Measurements from ENCODE around the gene B3GNT9. TPM values are rescaled to one million over a fixed set of nuclear protein-coding genes. Genes with fewer than 3 reads are reported as not detected.

The B3GNT9 gene
- total RNA-seq, 1 donor from 2014 or later = 1.2 TPM

DNA sequence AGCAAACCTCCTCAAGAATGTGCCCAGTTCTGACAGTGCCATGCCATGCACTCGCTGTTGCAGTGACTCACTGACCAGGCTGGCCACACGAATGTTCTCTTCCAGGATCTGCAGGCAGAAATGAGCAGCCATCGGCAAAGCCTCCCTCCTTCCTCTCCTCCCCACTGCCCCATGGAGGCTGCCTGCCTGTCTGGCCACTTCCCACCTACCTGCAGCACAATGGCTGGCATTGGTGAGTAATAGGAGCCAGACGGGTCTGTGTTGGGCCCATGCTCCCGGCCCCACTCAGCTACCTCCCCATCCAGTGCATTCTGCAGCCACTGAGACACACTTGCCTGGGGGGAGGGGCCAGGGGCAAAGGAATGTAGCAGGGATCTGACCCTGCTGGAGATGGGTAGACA lies 35.8 kb upstream of the B3GNT9 start:
- FAIRE-seq = no peak
- no peak for DNase-seq (ENCODE audit: low spot score in 2 of 2)

DNA sequence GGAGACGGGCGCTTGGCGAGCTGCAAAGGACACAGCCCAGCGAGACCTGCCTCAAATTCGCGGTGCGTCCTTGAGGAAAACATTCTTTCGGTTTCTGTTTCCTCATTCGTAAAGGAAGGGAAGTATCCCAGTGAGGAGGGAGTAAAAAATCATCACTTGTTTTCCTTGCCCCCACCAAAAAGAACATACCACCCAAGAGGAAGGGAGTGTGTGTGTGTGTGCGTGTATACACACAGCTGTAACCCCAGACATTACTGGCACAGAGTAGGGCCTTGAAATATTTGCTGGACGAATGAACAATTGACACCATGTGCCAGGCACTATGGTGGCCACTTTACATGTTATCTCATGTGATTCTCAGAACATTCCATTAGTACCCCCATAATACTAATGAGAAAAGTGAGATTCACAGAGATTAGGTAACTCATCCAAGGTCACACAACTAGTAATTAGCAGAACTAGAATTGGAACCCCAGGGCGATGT lies 34.9 kb upstream of the B3GNT9 start:
- DNase-seq (ENCODE audit: low spot score in 2 of 2) (no peak), FAIRE-seq (no peak)

DNA sequence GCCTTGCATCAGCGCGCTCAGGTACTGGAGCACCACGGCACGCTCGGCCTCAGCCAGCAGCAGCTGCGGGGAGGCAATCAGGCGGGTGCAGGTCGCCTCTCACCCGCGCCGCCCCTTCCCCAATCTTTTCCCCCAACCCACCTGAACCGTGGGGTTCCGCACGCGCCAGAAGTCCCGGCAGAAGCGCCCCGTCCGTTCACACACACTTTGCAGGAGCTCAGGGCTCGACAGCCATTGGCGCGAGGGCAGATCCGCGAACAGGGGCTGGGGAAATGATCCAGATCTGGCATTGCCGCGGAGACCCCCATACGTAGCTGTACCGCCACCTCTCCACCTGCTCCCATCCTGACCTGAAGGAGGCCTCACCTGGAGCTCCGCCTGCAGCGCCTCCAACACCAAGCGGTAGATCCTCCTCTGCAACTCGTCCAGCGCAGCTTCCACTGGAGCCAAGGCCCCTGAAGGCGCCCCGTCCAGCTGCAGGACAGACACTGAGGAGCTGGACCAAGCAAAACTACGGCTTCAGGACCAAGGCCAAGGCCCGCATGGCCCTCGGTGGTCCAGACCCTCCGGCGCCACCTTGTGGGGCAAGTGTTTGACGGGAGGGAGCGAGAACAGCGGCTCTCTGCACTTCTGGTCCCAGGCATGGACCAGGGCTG lies 34.3 kb upstream of the B3GNT9 start:
- DNase-seq (ENCODE audit: low spot score in 2 of 2) (peak; percentile 71 to 76), FAIRE-seq (no peak)

DNA sequence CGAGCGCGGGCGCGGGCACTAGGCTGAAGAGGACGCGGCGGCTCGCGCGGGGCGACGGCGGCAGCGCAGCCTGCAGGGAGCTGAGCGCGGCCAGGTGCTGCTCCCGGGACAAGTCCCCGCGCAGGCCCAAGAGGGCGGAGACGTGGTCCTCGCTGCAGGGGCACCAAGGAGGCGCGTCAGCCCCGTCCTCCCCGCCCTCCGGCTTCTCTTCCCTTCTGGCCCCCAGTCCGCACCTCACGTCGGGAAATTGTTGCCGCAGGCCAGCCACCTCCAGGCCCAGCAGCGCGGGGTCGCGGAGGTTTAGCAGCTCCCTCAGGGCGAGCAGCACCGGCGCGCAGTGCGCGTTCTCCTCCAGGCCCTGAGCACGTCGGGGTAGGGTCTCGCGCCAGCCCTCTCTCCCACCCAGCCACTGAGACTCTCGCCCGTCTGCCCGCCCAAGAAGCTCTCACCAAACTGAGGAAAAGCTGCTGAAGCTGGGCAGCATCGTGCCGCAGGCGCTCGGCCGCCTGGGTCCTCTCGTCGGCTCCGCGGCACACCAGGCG lies 33.7 kb upstream of the B3GNT9 start:
- no peak for FAIRE-seq
- no peak for DNase-seq (ENCODE audit: low spot score in 2 of 2)

DNA sequence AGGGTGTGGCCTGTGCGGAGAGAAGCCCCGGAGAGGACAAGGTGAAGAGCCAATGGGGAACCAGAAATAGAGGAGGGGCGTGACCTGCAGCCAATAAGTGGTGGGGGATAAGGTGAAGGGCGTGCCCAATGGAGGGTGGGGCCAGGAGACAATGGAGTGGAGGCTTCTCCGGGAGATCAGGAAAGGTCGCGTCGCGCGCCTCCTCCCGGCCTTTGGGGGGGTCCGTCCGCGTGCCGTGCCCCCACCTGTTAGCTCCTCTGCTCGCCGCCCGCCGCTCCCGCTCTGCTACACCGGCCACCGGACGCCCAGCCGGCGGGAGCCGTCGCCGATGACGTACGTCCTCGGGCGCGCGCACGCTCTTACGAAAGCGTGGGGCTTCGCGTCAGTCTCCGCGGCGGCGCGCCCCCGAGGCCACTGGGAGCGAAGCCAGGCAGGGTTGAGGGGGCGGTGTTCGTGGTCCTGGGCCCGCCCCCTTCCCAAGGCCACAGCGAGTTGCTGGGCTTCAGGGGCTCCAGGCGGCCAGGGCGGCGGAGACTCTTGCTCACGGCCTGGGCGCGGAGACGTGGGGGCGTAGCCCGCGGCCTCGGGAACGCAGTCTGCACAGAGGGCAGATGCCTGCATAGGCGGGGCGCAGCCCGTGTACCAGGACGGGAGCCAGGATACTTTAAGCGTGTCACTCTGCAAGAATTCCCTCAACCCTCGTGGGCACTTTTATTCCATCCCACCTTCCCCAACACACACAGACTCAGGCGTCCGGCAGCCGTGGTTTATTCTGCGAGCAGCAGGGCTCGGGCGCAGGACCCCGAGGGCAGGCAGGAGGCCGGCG lies 33.0 kb upstream of the B3GNT9 start, which contains the start of gene MATCAP1:
TSS of gene MATCAP1 (minus strand) at position 337 of the 826 bp plus-strand sequence. CDS start 3,353 bp downstream, outside the sequence.
- peak; percentile 75 for FAIRE-seq

DNA sequence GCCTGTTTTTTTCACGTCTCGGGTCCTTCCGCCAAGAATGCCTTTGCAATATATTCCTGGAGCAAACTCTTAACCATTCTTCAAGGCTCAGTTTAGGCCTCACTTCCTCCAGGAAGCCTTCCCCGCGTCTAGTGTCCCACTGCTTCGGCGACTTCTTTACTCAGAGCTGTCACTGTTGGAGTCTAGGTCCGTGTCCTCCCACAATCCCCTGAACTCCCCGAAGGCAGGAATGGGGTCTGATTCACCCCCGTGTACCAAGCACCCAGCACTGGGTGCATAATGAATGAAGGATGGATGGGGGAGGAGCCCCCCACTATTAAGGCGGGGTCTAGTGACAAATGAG lies 32.5 kb upstream of the B3GNT9 start:
- FAIRE-seq (no peak), DNase-seq (ENCODE audit: low spot score in 2 of 2) (no peak)

More for the DNA sequence above, 33.0 kb upstream of the B3GNT9 start, which contains the start of gene MATCAP1:
- DNase-seq (ENCODE audit: low spot score in 2 of 2) = peak; percentile 98 to 99

DNA sequence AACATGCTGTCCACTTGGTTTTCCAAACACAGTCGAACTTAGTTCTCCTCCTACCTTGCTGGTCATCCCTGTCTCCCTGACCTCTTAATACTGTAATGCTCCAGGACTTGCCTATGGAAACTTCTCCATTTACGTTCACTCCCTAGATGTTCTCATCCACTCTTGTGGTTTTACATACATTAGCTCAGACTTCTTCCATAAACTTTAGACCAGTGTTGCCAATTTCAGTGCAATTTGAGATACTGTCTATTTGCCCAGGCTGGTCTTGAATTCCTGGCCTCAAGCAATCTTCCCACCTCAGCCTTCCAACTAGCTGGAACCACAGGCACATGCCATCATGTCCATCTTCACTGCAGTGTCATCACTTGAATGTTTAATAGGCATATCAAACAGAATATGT lies 31.5 kb upstream of the B3GNT9 start:
- DNase-seq (ENCODE audit: low spot score in 2 of 2) (no peak), FAIRE-seq (no peak)

DNA sequence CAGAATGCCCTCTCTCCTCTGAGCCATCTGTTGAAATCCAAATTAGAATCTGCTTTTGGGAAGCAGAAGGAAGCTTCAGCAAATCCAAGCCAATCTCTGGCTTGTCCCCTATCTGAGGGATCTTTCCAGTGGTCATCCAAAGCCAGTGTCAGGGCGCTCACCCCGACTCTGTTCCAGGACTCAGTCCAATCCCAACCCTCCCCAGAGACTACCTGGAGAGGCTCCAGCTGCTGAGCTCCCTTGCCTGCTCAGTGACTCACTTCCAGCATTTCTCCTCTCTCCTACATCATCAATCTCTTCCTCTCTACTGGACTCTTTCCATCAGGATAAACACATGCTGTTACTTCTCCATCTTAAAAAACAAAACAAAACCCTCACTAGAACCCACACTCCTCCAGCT lies 30.5 kb upstream of the B3GNT9 start:
- no peak for DNase-seq (ENCODE audit: low spot score in 2 of 2)
- no peak for FAIRE-seq

DNA sequence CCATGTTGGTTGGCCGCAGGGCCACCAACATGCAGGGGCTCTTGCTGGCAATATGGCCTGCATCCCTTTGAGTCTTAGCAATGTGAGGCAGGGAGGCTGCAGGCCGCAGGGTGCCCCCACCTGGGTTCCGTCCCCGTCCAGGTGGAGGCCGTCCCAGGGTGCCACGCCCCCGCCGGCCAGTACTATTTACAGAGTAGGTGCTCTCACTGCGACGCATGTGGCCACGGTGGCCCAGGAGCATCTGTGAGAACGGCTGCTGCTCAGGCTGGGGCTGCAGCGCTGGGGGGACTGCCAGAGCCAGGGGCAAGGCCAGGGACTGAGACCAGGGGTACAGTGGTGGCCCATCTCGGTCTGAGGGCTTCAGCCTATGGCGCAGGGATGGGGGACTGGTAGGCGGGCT lies 29.4 kb upstream of the B3GNT9 start:
- no peak for FAIRE-seq
- no peak for DNase-seq (ENCODE audit: low spot score in 2 of 2)

DNA sequence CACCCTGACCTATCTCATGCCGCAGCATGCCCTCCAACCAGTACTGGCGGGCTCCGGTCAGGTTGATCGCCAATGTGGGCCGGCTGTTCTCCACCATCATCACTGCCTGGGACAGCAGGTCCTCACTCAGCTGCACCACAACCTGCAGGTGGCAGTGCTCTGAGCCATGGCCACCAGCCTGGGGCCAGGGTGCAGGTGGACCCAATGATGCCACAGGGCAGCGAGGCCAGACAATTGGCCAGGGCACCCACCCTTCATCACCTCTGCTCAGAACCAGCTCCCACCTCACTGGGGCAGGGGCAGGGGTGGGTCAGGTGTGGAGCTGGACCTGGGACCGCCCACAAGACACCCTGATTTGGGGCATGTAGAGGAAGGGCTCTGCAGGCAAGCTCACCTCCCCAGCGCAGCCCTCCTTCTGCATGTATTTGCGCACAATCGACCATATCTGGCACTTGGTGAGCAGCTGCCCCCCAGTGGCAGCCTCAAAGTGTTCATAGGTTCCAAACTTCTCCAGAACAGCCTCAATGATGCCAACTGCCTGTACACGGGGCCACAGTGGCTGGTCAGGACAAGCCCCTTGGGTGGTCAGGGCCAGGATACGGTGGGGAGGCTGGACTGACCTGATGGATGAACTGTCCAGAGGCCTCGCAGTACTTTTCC lies 28.8 kb upstream of the B3GNT9 start:
- FAIRE-seq = no peak
- no peak for DNase-seq (ENCODE audit: low spot score in 2 of 2)

DNA sequence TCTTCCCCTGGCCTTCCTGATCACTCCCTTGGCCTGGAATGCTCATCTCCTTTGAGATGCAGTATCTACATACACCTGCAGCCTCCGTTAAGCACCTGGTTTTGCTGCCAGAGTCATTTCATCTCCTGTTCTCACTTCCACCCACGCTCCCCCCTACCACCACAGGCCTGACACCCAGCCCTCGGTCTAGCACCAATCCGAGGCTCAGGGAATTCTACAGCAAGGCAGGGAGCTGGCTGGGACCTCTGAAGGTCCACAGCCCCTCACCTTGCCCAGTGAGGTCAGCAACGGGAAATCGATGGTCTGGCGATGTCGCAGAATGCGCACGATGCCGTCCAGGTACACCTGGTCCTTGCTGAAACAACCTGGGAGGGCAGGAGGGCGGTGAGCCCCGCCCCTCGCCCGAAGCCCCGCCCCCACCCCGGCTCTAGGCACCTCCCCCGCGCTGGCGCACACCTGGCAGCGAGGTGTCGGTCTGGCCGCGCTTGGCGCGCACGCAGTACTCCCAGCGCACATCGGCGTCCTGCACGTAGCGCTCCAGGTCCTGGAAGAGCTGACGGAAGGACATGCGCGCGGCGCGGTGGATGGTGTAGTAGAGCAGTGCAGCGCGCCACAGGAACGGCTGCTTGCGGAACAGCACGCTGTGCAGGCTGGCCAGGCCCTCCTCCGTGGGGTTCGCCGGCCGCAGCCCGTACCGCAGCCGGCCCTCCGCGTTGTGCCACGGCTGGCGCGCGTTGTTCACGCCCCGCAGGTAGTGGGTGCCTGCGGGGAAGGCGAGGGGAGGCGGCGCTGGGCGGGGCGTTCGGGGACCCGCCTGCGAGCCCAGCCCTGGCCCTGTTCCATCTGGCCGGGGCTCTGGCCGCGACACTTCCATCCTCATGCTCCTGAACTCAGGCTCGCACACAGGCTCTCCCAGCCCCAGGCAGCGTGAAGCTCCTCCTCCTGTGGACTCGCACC lies 27.2 kb upstream of the B3GNT9 start:
- FAIRE-seq (no peak), DNase-seq (ENCODE audit: low spot score in 2 of 2) (no peak)

DNA sequence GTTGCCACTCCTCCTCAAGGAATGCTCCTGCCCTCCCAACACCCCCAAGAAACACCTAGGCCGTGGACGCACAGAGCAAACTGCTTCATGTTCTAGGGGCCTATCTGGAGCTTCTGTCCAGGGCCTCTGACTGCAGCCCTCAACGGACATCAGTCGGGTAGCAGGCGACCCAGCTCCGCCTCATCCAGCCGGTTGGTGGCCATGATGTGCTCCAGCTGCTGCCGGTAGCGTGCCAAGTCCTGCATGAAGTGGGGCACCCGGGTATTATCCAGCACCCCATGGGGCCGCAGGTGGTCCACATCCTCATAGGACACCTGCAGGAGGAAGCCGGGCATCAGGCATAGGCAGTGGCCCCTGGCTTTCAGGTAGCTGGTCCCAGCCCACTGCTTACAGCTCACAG lies 25.9 kb upstream of the B3GNT9 start:
- DNase-seq (ENCODE audit: low spot score in 2 of 2) (no peak), FAIRE-seq (no peak)

DNA sequence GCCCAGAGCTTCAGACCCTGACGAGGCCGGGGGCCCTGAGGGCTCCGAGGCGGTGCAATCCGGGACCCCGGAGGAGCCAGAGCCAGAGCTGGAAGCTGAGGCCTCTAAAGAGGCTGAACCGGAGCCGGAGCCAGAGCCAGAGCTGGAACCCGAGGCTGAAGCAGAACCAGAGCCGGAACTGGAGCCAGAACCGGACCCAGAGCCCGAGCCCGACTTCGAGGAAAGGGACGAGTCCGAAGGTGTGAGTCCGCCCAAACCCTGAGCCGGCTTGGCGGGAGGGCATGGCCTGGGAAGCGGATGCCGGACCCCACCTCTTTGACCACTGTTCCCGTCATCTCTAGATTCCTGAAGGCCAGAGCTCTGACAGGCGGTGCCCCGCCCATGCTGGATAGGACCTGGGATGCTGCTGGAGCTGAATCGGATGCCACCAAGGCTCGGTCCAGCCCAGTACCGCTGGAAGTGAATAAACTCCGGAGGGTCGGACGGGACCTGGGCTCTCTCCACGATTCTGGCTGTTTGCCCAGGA lies 24.0 kb upstream of the B3GNT9 start:
- FAIRE-seq = no peak
- no peak for DNase-seq (ENCODE audit: low spot score in 2 of 2)

DNA sequence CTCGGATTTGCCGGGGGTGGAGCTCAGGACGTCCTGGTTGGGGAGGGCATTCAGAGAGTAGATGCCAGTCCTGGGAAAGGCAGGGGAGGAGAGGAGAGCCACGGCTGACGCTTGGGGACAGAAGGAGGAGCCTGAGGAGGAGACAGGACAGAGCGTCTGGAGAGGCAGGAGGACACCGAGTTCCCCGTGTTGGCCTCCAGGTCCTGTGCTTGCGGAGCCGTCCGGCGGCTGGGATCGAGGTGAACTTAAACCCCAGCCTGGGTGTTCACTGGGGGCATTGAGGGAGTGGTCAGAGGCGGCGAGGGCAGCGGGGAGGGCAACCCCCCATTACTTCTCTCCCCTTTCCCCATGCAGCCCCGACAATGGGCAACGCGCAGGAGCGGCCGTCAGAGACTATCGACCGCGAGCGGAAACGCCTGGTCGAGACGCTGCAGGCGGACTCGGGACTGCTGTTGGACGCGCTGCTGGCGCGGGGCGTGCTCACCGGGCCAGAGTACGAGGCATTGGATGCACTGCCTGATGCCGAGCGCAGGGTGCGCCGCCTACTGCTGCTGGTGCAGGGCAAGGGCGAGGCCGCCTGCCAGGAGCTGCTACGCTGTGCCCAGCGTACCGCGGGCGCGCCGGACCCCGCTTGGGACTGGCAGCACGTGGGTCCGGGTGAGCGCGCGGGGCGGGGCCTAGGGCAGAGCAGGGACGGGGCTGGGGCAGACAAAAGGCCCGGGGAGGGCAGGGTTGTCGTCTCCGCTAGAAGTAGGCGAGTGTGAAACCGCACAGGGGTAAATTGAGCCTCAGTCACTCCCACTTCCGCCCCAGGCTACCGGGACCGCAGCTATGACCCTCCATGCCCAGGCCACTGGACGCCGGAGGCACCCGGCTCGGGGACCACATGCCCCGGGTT lies 23.3 kb upstream of the B3GNT9 start:
- FAIRE-seq = no peak
- DNase-seq (ENCODE audit: low spot score in 2 of 2) = peak; percentile 82 to 84

DNA sequence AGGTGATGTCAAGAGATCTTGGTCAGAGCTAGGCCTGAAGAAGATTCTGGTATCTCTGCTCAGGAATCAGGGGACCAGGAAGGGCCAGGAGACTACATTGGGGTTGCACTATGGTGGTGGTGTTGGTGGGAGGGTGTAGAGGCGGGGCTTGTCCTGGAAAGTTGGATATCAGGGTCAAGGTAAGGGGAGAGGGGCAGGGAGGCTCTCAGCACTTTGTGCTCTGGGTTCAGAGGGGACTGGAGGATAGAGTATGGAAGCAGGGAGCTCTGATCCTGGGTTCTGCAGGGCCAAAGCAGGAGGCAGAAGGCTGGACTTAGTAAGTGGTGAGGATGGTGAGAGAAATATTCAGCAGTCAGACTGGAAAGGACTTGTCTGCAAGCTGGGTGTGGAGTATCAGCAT lies 22.5 kb upstream of the B3GNT9 start:
- no peak for FAIRE-seq
- DNase-seq (ENCODE audit: low spot score in 2 of 2) = no peak

DNA sequence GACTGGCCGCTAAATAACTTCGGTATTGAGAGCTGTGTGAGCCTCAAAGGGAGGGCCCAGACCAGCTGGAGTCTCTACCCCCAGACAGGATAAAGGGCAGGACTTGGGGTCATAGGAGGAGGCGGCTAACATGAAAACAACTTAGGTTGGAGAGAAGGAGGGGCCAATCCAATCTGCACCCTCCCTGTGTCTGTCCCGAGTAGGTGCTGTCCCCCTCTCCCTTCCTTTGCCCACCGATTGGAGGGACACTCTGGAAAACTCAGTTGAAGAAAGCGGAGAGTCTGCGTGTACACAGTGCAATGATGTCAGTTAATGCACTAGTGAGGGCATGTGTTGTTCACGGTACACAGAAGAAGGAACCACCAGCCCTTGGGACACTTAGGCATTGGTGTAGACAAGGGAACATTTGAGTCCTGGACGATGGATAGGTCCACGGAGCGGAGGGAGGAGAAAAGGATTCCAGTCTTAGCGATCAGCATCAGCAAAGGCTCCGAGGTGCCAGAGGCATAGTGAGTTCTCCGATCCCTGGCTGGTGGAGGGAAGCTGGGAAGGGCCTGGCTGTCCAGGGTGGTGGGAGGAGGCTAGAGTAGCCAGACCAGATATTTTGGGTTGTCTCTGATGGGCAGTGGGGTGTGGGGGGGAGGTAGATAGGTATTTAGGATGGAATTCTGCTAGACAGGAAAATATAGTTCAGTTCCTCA lies 20.3 kb upstream of the B3GNT9 start:
- no peak for FAIRE-seq

DNA sequence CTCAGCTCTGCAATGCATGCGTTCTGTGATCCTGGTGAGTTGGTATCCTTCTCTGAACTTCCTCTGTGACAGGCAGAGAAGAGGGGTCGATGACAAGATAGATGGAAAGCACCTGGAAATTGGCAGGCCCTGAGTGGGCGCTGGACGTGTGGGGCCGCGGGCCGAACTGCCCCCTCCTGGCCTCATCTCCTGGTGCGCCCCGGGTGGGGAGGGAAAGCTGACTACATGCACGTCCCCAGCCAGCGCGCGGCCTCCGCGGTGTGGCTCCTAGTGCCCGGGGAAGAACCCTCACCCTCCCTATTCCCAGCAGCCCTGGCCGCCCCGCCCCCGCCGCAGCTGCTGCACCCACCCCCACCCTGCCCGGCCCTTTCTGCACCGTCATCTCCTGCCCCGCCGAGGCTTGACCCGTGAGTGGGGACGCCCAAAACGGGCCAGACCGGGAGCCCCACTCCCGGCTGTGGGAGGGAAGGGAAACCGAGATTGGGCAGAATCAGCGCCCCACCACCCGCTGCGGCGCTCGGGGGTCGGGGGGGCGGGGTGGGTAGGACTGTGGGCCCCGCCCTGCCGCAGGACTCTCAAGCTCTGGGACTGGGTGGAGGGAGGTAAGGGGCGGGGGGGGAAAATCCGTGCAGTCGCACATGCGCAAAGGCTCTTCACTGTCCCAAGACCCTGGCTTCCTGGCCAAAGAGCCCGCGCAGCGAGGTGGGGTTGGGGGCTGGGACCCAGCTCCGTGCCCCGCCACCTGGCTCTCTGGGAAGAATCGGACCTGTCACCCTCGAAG lies 19.6 kb upstream of the B3GNT9 start, which contains the start of gene NOL3:
TSS of gene NOL3 (plus strand) at position 371 of the 781 bp plus-strand sequence.
- no peak for FAIRE-seq
- DNase-seq (ENCODE audit: low spot score in 2 of 2) = peak; percentile 79 to 82

More for the DNA sequence above, 20.3 kb upstream of the B3GNT9 start:
- DNase-seq (ENCODE audit: low spot score in 2 of 2) = no peak
